NAMALWA (cell line): ENCODE measurements around the gene CYB561D2.

Source experiments
- DNase-seq: peaks from one replicate; pipeline ENCODE4 v3.0.0-alpha.2; 2015; ENCODE audit warnings: low spot score

Gene CYB561D2

GRCh38 chr3:50392101-50392715 lies 41.5 kb downstream of the CYB561D2 start:
- DNase-seq: no peak

GRCh38 chr3:50393061-50393460 lies 42.4 kb downstream of the CYB561D2 start:
- DNase-seq: no peak

GRCh38 chr3:50395070-50395860 lies 44.6 kb downstream of the CYB561D2 start:
- no peak for DNase-seq

GRCh38 chr3:50396502-50396901 lies 45.8 kb downstream of the CYB561D2 start:
- DNase-seq: no peak

GRCh38 chr3:50401978-50402595 lies 51.4 kb downstream of the CYB561D2 start:
- no peak for DNase-seq
